HepG2 (cell line): ENCODE results near the gene GPSM1. TPM values are rescaled to one million over a fixed set of nuclear protein-coding genes. Genes with fewer than 3 reads are reported as not detected.

ENCODE experiments used
- AGO2 ChIP-seq: fragments of 200-400 bp; formaldehyde crosslinking; optimal IDR thresholded peaks from 2 replicates; pipeline ENCODE3; 2017; ENCODE audit warnings: mild to moderate bottlenecking, low read depth, low read length, moderate library complexity
- FOSL1 ChIP-seq: sonication (generic); formaldehyde crosslinking; IDR thresholded peaks from 2 replicates; pipeline ENCODE4 v1.9.0; 2021; ENCODE audit warnings: missing genetic modification reagents, borderline replicate concordance
- HOXD1 ChIP-seq: sonication (generic); formaldehyde crosslinking; IDR thresholded peaks from 2 replicates; pipeline ENCODE4 v1.5.0; 2020; ENCODE audit warnings: missing genetic modification reagents
- NRL ChIP-seq: sonication (generic); formaldehyde crosslinking; IDR thresholded peaks from 2 replicates; pipeline ENCODE4 v1.5.0; 2020; ENCODE audit warnings: missing genetic modification reagents, mild to moderate bottlenecking, moderate library complexity, borderline replicate concordance
- RBM22 ChIP-seq: fragments of 200-400 bp; formaldehyde crosslinking; optimal IDR thresholded peaks from 2 replicates; pipeline ENCODE3; 2017; ENCODE audit warnings: mild to moderate bottlenecking, low read length, moderate library complexity
- RERE ChIP-seq: IDR thresholded peaks from 2 replicates; pipeline ENCODE4 v1.6.1; 2016; ENCODE audit warnings: low read depth, missing genetic modification reagents, missing compliant biosample characterization
- SIN3B ChIP-seq: fragments of 150-350 bp; IDR thresholded peaks from 2 replicates; pipeline ENCODE4 v1.6.1; 2014; ENCODE audit warnings: low read length
- SYNCRIP ChIP-seq: fragments of 200-400 bp; formaldehyde crosslinking; IDR thresholded peaks from 2 replicates; pipeline ENCODE4 v1.6.1; 2018; ENCODE audit warnings: mild to moderate bottlenecking, low read depth, low read length; ENCODE audit not compliant: insufficient read depth
- USF2 ChIP-seq, 2 experiments: sonication (generic) in 1 of 2; formaldehyde crosslinking in 1 of 2; IDR thresholded peaks; 2 replicates each; pipeline versions ENCODE4 v1.5.1 to v1.6.1; 2011 to 2020; ENCODE audit warnings: borderline replicate concordance in 1 of 2, low read depth in 1 of 2, low read length in 1 of 2, mild to moderate bottlenecking in 1 of 2, missing genetic modification reagents in 1 of 2, moderate library complexity in 1 of 2
- ZNF230 ChIP-seq: sonication (generic); formaldehyde crosslinking; IDR thresholded peaks from 2 replicates; pipeline ENCODE4 v1.4.0; 2020; ENCODE audit warnings: mild to moderate bottlenecking, missing genetic modification reagents
- ZNF652 ChIP-seq: IDR thresholded peaks from 2 replicates; pipeline ENCODE4 v1.6.1; 2016; ENCODE audit warnings: low read depth, borderline replicate concordance
- polyA plus RNA-seq, 8 experiments: library from polyadenylated mRNA; depleted of rRNA in 3 of 8; stranded (reverse) in 7 of 8; unstranded in 1 of 8; fragments of >200 nt; fragmentation: Illumina TruSeq in 4 of 8; extraction: Trizol in 4 of 8; gene quantifications; 2 replicates each; pipeline versions ENCODE4 v1.2.1 to v1.2.3, GENCODE V29; 2011 to 2016; ENCODE audit warnings: low read depth in 4 of 8, missing spikeins in 1 of 8, mixed read lengths in 1 of 8; ENCODE audit not compliant: insufficient read depth in 1 of 8
- total RNA-seq, 5 experiments: library from RNA; depleted of rRNA; stranded (reverse); fragments of >200 nt; fragmentation: Illumina TruSeq; extraction: Trizol; gene quantifications; 2 replicates each; pipeline ENCODE4 v1.2.3, GENCODE V29; 2016; ENCODE audit warnings: low read depth in 1 of 5
- TF ChIP-seq, protein P1 (sequence below): conservative IDR thresholded peaks from 2 replicates; pipeline ENCODE4 v1.6.1; 2018; ENCODE audit warnings: missing genetic modification reagents
- TF ChIP-seq, protein P2 (sequence below): sonication (generic); formaldehyde crosslinking; IDR thresholded peaks from 2 replicates; pipeline ENCODE4 v1.5.1; 2020; ENCODE audit warnings: missing genetic modification reagents, mild to moderate bottlenecking, borderline replicate concordance

The GPSM1 gene
- total and polyA plus RNA-seq, 2 of the 13 experiments (the other 11 are each of a cell fraction or from before 2014, with no cell fraction given), result 1.0 to 2.4 TPM

DNA sequence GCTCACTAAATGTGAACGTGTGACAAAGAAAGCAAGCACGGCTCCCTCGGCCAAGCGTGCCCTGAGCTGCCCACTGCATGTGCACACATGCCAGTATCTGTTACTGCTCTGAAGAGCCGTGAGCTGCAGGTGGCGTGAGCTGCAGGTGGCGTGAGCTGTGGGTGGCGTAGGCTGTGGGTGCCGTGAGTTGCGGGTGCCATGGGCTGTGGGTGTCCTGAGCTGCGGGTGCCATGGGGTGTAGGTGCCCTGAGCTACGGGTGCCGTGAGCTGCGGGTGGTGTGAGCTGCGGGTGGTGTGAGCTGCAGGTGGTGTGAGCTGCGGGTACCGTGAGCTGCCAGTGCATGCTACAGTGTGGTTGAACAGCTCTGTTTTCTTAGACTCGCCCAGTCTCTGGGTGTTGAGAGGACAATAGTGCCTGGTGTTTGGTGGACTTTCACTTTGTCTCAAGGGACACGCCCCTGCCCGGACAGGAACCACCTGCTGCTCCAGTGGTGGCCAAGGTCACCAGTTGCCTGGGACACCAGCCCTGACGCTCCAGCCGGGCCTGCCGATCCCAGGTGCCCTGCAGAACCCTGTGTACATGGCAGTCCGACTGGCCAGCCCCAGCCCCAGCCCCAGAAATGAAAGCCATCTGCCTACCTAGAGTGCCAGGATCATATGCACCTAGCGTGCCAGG lies 30.2 kb upstream of the GPSM1 start (continued):
- TF ChIP-seq RERE (CRISPR knock-in tag) (no peak), RBM22 (peak; percentile 48), ZNF652 (CRISPR knock-in tag) (no peak), AGO2 (no peak), USF2 (IDR thresholded peaks at IDR 0.05; ENCODE audit: low read depth, low read length) (no peak), USF2 (CRISPR knock-in tag; IDR thresholded peaks at IDR 0.05; ENCODE audit: borderline replicate concordance) (no peak), SYNCRIP (no peak), SIN3B (no peak), HOXD1 (no peak), ZNF230 (CRISPR knock-in tag) (no peak), FOSL1 (CRISPR knock-in tag) (no peak), NRL (peak; percentile 76; the same call in 1 of the 2 replicates)
- TF ChIP-seq, protein P1, sequence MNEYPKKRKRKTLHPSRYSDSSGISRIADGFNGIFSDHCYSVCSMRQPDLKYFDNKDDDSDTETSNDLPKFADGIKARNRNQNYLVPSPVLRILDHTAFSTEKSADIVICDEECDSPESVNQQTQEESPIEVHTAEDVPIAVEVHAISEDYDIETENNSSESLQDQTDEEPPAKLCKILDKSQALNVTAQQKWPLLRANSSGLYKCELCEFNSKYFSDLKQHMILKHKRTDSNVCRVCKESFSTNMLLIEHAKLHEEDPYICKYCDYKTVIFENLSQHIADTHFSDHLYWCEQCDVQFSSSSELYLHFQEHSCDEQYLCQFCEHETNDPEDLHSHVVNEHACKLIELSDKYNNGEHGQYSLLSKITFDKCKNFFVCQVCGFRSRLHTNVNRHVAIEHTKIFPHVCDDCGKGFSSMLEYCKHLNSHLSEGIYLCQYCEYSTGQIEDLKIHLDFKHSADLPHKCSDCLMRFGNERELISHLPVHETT (CRISPR knock-in tag), result no peak
- TF ChIP-seq, protein P2, sequence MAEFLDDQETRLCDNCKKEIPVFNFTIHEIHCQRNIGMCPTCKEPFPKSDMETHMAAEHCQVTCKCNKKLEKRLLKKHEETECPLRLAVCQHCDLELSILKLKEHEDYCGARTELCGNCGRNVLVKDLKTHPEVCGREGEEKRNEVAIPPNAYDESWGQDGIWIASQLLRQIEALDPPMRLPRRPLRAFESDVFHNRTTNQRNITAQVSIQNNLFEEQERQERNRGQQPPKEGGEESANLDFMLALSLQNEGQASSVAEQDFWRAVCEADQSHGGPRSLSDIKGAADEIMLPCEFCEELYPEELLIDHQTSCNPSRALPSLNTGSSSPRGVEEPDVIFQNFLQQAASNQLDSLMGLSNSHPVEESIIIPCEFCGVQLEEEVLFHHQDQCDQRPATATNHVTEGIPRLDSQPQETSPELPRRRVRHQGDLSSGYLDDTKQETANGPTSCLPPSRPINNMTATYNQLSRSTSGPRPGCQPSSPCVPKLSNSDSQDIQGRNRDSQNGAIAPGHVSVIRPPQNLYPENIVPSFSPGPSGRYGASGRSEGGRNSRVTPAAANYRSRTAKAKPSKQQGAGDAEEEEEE (CRISPR knock-in tag), result no peak
